Endothelial cell of hepatic sinusoid (primary cell): ENCODE results near the gene ANKLE2.

Source experiments
- in situ Hi-C: cut with HindIII; loops from 2 replicates; pipeline ENCODE4 v1.10.0; 2017; ENCODE audit warnings: low sequenced_read_pairs

Gene ANKLE2

DNA sequence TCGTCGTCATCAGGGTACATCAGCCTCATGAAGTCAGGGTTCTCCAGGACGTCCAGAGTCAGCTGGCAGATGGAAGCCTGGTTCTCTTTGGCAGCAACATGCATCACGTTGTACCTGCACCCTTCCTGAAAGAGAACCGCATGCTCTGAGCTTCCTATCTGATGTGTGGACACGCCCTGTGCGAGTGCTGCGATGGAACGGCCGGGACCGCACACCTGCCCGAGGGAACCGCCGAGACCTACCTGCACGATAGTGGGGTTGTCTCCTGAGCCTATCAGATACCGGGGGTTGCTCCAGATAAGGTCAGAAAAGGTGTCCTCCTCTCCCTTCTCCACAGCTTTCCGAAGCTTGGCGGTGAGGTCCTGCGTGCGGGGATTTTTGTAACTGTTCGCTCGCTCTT is 13.7 kb downstream of the ANKLE2 start:
- in situ Hi-C loops = no loop called here

DNA sequence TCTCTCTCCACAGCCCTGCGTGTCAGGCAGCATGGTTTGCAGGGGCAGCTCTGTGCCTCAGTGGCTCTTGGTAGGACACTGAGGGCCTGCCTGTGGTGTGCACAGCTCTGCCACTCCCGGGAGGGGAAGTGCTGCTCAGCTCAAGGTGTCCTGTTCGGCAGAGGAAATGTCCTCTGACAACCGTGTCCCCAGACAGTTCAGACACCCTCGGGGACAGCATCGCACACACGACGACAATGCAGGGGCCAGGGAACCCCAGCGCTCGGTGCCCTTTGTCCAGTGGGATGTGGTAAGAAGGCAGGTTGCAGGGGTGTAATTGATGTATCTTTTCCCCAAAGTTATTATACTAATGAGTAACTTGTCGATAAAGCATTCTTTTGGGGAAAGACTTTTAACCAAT is 14.2 kb downstream of the ANKLE2 start:
- in situ Hi-C loops = no loop called here

DNA sequence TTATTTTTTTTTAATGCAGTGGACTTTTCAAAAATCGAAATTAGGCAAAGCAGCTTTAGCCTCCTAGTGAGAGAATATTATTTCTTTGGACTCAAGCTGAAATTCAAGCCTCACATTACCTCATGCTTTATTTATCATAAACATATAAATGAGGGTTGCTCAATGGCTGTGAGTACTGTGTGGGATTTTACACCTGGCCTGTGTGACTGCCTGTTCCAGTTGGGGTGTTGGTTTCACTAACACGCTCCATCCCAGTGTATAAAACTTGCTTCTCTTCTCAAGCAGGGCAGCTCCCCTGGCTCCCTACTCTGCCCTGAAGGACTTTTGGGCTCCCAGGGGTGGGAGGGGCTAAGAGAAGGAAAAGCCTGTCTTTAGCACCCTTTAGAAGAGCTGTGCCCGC is 15.0 kb downstream of the ANKLE2 start:
- in situ Hi-C loops = no loop called here

DNA sequence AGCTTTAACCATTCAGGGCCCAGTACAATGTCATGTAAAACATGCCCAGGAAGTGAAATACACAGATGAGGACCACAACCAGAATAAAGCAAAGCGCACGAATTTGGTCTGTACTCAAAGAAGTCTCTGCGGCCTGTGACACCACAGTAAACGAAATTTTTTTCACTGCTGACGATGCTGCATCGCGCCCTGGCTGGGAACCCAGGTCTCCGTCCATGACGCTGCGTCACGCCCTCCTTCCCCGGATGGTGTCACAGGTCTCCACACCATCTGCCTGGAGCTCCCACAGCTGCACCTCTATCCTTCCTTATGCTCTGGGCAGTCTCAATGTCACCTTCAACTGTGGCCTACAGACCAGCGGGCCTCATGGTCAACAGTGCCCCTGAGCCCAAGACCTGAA is 17.8 kb downstream of the ANKLE2 start:
- in situ Hi-C loops = no loop called here

DNA sequence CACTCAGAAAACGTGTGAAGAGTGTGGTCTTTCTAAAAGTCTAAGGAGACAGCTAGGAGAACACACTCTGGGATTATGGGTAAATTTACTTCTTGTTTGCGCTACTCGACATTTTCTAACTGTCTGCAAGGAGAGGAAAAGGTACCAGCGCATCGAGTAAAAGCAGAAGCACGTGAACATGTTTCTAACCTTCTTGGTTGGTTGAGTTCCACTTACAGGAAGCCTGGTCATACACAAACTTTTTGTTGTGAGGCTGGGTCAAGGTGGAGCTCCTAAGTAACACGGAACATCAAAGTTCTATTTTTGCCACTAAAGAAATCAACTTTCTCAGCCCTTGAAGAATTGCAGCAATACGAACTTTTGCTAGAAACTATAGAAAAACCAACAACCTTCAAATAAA is 20.0 kb downstream of the ANKLE2 start:
- in situ Hi-C loops = no loop called here

DNA sequence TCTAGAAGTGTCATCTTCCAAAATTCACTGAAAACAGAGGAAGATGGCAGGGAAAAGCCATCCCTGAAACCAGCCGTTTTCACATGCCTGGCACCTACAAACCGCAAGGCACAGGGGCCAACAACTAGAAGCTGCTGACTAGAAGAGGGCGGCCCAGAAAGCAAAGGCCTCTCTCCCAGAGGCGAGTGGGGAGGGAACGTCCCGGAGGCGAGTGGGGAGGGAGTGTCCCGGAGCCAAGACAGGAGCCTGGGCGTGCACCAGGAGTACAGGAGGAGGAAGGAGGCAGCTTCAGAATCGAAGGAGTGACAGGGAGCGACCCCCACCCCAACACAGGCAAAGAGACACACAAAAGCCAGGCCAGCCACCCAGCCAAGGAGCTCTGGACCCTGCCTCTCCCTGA is 21.0 kb downstream of the ANKLE2 start:
- in situ Hi-C loops = no loop called here

DNA sequence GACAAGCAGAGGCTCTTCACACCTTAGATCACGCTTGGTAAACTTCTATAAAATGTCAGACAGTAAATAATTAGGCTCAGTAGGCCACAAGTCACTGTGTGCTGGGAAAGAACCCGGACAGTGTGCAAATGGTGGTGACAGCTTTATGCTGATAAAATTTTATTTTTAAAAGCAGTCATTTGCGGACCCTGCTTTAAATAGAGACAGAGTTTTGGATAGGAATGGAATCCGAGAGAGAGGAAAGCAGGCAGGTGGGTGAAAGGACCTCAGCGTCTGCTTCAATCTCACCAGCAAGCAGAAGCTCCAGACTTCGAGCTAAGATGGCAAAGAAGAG is 21.4 kb downstream of the ANKLE2 start:
- in situ Hi-C loops = no loop called here

DNA sequence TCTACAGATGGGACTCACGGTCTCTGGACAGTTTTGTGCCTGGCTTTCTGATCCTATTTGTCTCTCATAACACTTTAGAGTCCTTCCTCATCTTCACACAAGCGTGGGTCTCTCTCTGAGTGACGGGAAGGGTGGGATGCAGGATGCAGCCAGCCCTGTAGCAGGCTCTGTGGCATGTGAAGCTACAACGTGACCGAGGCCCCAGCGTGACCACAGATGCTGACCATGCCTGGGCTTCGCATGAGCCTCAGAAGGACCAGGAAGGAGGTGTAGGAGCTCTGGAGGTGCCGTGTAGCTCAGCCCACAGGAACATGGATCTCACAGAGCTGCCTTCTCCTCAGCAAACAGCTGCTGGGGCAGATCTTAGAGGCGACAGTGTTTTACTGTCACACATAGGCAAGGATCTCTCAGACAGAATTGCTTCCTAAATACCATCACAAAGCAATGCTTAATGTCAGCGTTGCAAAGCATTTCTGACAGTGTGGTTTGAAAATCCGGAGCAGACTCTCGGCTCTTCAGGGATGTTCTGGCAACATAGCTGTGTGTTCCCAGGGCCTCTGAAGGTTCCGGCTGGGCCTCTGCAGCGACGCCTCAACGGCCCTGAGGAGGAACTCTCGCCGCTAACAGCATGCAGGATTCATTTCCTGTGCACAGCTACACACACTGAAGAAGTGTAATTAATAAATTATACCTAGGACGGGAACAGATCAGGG is 21.9 kb downstream of the ANKLE2 start:
- in situ Hi-C loops = no loop called here

DNA sequence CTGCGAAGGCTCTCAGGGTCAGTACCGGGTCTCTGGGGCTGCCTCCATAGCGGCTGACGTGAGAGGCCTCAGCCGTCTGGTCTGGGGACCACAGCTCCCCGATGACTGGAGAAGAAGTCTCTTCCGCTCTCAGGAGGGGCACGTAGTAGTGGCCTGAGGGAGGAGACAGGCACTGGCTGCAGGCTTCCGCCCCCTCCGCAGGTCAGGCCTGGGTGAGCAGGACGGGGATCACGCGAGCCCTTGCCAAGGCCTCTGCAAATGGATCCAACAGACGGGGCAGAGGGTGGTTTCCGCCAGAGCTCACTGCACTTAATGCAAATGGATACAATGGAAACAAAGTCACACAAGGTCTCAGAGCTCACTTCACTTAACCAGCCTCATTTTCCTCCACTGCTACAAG is 24.7 kb downstream of the ANKLE2 start:
- in situ Hi-C loops = no loop called here

DNA sequence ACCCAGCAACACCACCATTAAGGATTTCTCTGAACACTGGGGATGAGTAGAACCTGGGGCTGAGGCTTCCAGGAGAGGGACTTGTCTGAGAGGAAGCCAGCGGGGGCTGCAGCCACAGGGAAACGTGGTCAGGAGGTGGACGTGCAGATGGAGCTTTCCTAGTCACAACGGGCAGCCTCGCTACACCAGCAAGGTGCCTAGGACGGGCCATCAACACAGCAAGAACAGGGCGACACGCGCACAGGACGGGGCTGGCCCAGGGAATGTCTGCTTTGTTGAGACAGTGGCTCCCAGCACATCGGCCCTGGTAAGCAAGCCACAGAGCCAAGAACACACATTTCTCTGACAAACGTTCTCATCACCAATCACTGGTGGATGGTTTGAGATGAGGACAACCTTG is 25.3 kb downstream of the ANKLE2 start:
- in situ Hi-C loops = no loop called here

DNA sequence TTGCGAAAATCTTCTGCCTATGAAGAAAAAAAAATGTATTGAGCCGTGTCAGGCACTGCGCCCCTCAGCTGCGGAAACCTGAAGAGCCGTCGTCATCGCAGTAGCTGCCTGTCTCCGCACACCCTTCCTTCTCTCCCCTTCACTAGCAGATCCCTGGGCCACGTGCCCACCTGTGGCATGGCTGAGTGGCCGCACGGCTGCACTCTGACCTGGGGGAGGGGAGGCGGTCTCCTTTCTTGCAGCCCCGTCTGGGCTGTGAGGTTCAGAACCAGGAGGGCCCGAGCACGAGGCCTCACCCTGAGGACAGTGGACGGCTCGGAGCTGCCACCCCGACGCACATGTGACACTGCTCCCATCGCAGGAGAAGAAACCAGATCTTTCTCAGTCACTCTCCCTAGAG is 26.1 kb downstream of the ANKLE2 start:
- in situ Hi-C loops = no loop called here

DNA sequence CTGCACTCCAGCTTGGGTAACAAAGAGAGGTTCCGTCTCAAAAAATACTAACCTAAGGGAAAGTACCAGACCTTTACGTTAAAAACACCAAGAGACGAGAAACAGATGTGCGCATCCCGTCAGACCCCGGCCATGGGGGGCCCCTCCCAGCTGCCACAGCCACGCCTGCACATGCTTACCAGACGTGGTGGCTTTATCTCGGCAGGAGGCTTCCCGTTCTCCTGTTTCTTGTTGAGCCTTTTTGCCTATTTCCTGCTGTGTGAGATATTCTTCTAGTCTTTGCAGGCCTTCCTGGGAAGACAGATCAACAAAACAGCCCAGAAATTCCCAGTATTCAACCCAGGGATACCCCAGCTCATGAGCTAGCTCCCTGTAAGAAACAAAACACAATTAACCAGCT is 27.4 kb downstream of the ANKLE2 start:
- in situ Hi-C loops = no loop called here

DNA sequence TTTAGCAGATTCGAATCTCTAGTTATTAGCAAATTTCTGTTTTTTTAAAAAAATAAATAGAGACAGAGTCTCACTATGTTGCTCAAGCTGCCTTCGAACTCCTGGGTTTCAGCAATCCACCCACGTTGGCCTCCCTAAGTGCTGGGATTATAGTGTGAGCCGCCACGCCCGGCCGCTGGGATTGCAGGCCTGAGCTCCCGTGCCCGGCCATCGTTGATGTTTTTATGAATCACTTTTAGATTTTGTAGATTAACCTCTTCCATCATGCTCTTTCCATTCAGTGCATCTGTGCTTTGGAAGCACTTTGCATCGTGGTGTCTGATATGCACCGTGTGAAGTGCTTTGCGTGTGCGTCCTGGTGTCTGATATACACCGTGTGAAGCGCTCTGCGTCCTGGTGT is 30.1 kb downstream of the ANKLE2 start:
- in situ Hi-C loops = no loop called here

DNA sequence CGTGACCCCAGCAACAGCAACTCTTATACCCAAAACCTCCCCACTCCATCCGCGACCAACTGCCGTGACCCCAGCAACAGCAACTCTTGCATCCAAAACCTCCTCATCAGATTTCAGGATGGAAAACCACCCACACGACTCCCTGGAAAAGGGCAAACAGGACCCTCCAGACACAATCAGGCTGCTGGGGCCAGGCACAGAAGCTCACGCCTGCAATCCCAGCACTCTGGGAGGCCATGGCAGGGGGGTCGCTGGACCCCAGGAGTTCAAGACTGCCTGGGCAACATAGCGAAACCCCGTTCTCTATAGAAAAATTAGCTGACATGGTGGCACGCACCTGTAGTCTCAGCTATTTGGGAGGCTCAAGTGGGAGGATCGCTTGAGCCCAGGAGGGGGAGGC is 31.3 kb downstream of the ANKLE2 start:
- in situ Hi-C loops = no loop called here

DNA sequence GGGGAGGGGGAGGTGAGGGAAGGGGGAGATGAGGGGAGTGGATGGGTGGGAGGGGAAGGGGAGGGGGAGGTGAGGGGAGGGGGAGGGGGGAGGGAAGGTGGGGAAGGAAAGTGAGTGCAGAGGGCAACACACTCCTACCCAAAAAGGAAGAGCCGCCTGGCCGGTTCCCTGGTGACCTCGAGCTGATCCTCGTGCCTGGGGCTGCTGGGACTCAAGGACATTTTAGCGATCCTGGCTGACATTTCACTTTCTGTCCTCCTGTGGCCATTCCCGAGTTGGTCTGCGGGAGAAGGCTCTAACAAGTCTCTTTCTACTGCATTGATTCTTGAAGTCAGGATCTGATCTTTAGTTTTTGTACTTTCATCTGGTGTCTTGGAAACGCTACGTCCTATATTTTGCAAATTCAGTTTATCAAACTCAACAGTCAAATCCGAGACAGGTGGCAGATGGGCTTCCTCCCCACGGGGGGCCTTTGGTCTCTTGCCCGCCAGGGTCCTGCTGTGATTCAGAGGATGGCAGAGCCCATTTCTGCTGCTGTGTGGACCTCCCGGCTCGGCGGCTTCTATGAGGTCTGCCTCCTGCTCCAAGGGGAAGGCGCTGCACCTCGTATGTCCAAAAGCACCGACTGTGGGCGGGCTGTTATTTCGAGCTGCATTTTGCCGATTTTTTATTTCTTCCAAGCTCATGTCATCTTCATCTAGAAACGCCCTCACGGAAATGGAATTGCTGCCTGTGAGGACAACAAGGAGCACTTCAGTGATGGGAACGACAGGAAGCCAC is 31.9 kb downstream of the ANKLE2 start:
- in situ Hi-C loops = no loop called here

DNA sequence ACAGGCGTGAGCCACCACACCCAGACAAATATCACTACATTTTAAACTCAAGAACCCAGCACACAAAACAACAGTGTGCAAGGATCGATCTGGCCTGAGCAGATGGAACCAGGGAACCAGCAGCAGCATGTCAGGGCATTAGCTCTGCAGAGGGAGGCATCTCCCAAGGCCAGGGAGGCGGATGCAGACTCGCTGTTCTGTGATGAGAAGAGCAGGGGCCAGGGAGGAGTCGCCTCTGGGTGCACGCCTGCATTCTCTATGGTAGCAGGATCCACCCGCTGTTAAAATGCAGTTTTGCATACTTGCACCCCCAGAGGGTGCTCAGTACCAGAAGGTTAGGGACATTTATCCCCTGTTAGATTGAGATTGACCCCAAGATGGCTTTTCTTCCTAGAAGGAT is 33.1 kb downstream of the ANKLE2 start:
- in situ Hi-C loops = no loop called here

DNA sequence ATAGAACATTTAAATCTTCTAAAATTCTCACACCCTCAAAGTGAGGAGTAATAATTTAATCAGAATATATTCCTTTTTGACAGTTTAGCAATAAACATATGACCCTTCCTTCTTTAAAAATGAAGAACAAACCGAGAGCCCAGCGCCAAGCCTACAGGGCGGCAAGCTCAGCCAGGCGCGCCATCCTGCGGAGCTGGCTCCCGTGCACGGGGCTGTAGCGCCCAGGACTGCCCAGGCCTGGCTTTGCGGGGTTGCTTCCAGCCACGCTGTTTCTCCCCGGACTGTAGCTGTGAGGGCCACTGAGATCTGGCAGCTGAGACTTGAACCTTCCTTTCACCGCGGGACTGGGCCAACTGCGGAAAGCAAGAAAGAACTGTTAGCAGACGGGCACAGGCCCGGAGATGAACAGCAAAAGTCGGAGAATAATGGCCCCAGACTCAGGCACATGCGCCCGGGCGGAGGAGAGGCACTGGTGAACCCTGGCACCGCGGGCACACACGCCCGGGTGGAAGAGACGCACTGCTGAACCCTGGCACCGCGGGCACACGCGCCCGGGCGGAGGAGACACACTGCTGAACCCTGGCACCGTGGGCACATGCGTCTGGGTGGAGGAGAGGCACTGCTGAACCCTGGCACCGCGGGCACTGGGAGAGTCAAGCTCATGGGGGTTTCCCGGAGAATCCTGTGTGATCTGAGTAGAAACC is 34.4 kb downstream of the ANKLE2 start:
- in situ Hi-C loops = no loop called here

DNA sequence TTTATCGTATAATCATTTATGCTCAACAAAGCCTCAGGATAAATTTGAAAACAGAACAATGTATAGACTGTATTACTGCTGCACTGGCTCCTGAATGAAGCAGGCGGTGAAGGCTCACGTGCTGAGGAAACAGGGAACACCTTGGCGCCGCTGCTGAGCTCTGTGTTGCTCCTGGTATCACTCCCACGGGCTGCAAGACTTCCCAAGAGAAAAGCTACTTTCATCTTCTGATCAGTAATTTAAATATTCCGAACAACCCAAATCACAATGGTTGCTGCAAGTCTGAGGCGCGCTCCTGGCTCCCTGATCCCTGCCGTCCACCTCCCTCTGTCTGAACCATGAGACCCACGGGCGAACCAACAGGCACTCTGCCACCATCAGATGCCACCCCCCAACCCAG is 35.2 kb downstream of the ANKLE2 start:
- in situ Hi-C loops = no loop called here

DNA sequence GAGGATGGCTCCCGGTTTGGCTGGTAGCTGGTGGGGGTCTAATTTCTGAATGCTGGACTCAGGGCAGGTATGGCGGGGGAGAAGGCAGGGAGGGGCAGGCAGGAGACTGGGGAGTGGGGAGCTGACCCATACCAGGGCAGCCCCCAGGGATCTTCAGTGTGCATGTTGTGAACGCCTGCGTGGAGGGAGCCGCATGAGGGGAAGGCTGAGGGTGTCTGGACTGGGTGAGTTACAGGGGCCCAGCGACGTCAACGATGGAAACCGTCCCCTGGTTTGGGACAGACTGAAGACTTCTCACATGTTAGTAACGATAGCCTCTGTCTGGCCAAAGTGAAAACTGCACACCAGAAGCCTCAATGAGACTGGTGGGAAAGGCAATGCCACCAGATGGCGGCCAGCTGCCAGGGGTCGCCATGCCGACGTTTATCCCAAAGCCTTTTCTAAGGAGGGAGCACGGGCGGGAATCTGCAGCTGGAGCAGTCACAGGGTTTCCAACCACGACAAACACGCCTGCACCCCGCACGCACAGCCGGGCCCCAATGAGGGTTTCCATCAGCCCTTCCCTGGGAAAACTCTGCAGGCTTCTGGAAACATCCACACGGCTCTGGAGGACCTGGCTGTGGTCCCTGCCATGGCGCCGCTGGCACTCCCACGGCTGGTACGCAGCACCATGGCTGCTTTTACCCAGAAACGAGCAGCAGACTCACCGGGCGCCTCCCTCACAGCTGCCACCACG is 37.0 kb downstream of the ANKLE2 start:
- in situ Hi-C loops = no loop called here

DNA sequence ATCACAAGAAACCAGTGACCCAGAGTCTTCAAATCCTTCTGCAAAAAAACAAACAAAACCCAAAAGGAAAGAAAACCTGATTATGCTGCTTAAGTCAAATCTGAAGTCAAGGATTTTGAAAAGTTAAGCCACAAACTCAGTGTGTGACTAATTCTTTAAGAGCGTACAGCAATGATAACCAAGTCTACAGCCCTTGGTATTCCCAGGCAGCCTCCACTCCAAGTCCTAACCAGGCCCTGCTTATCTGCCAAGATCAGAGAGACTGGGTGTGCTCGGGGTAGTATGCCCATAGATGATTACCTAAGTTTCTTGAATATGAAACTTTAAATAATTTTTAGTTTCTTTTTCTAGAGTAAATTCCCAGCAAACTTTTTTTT is 37.9 kb downstream of the ANKLE2 start:
- in situ Hi-C loops = no loop called here

DNA sequence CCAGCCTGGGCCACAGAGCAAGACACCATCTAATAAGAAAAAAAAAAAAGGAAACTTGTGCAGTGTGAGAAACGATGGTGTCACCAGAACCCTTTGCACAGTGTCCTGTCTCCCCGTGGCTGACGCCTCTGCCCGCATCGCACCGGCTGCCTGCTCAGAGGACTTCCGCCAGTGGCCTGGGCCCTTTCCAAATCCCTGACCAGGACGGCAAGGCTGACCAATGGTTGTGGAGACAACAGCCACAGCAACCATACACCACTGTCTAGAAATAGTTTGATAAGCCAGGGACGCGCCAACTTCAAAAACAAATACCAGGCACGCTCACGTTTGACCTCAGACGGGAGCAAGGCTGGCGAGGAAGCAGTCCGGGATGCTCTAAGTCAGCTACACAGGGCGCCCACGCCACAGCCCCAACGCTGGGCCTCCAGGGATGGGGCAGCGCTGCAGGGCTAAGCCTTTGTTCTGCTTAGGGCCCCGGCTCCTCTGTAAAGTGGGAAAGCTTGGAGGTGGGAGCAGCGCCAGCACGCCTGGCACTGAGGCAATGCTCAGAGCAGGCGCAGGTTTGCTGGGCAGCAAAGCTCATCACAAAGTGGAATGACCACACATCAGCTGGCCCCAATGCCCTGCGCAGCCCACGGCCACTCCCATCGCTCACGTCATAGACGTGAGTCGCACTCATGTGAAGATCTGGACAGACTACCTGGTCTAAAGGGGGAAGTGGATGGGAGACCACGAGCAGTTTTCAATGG is 38.4 kb downstream of the ANKLE2 start:
- in situ Hi-C loops = no loop called here
